ENCODE results near the gene SNRNP70.
A peak's percentile ranks its signal among the peaks of the same experiment; 100 is the strongest.
"Not testable (repeated sequence)": the region's sequence is repeated elsewhere in the genome, so short reads cannot be mapped to it uniquely, and the experiment has no call there.

The SNRNP70 gene

DNA sequence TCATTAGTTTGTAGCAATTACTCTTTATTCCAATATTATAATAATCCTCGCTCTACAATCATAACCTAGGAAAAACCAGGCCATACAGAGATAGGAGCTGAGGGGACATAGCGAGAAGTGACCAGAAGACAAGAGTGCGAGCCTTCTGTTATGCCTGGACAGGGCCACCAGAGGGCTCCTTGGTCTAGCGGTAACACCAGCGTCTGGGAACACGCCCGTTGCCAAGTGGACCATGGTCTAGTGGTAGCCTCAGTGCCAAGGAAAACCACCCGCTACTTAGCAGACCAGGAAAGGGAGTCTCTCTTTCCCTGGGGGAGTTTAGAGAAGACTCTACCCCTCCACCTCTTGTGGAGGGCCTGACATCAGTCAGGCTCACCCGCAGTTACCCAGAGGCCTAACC is 10.4 kb upstream of the SNRNP70 start:
- H3K9me3 ChIP-seq; H3K27ac ChIP-seq; intact Hi-C loops (cut with DNase I; ENCODE audit: low total_unique reads); H3K36me3 ChIP-seq; H3K4me3 ChIP-seq: not testable (repeated sequence)
- TF ChIP-seq, protein P1, sequence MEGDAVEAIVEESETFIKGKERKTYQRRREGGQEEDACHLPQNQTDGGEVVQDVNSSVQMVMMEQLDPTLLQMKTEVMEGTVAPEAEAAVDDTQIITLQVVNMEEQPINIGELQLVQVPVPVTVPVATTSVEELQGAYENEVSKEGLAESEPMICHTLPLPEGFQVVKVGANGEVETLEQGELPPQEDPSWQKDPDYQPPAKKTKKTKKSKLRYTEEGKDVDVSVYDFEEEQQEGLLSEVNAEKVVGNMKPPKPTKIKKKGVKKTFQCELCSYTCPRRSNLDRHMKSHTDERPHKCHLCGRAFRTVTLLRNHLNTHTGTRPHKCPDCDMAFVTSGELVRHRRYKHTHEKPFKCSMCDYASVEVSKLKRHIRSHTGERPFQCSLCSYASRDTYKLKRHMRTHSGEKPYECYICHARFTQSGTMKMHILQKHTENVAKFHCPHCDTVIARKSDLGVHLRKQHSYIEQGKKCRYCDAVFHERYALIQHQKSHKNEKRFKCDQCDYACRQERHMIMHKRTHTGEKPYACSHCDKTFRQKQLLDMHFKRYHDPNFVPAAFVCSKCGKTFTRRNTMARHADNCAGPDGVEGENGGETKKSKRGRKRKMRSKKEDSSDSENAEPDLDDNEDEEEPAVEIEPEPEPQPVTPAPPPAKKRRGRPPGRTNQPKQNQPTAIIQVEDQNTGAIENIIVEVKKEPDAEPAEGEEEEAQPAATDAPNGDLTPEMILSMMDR (IDR thresholded peaks at IDR 0.05) = peak; percentile 66 to 76
- H3K4me1 ChIP-seq = peaks cover 0 to 11% (median 6%) of the 10 kb centered on the region in 4 donors
- DNase-seq = peak; percentile 64 to 80
- peaks cover 3 to 47% of the 10 kb centered on the region in 2 donors for H3K27me3 ChIP-seq

DNA sequence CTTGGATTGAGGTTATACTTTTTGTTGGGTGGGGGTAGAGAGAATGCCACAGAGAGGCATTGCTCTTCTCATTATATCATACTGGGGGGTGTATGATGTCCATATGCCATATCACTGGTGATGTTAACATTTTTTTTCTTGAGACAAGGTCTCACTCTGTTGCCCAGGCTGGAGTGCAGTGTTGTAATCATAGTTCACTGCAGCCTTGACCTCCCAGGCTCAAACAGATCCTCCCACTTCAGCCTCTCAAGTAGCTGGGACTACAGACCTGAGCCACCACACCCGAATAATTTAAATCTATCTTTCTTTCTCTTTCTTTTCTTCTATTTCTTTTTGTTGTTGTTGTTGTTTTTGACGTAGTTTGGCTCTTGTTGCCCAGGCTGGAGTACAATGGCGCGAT is 4.9 kb upstream of the SNRNP70 start:
- TF ChIP-seq, protein P1 (IDR thresholded peaks at IDR 0.05) = no peak
- H3K9me3 ChIP-seq = no peaks in the 10 kb centered on the region
- H3K27ac ChIP-seq = no peak overlapping the region
- H3K27me3 ChIP-seq = no peaks in the 10 kb centered on the region
- no peak for DNase-seq
- intact Hi-C loops (cut with DNase I; ENCODE audit: low total_unique reads) = no loop called here
- no peaks in the 10 kb centered on the region for H3K36me3 ChIP-seq
- peaks cover 0 to 5% (median 2%) of the 10 kb centered on the region in 4 donors for H3K4me1 ChIP-seq
- H3K4me3 ChIP-seq = no peak overlapping the region

DNA sequence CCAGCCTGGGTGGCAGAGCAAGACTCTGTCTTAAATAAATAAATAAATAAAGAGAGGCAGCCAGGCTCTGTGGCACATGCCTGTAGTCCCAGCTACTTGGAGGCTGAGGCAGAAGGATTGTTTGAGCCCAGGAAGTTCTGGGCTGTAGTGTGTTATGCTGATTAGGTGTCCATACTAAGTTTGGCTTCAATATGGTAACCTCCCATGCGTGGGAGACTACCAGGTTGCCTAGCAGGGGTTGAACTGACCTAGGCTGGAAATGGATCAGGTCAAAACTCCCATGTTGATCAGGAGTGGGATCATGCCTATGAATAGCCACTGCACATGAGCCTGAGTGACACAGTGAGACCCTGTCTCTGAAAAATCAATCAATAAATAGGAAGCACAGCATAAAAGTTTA is 4.0 kb upstream of the SNRNP70 start:
- Histone ChIP-seq H3K4me1 (peaks cover under 1 to 10% (median 5%) of the 10 kb centered on the region in 4 donors), H3K27ac (no peak overlapping the region), H3K9me3 (no peaks in the 10 kb centered on the region), H3K27me3 (no peaks in the 10 kb centered on the region), H3K36me3 (no peaks in the 10 kb centered on the region), H3K4me3 (no peak overlapping the region)
- intact Hi-C loops (cut with DNase I; ENCODE audit: low total_unique reads) = no loop called here
- no peak for DNase-seq
- TF ChIP-seq, protein P1 (IDR thresholded peaks at IDR 0.05) = no peak

DNA sequence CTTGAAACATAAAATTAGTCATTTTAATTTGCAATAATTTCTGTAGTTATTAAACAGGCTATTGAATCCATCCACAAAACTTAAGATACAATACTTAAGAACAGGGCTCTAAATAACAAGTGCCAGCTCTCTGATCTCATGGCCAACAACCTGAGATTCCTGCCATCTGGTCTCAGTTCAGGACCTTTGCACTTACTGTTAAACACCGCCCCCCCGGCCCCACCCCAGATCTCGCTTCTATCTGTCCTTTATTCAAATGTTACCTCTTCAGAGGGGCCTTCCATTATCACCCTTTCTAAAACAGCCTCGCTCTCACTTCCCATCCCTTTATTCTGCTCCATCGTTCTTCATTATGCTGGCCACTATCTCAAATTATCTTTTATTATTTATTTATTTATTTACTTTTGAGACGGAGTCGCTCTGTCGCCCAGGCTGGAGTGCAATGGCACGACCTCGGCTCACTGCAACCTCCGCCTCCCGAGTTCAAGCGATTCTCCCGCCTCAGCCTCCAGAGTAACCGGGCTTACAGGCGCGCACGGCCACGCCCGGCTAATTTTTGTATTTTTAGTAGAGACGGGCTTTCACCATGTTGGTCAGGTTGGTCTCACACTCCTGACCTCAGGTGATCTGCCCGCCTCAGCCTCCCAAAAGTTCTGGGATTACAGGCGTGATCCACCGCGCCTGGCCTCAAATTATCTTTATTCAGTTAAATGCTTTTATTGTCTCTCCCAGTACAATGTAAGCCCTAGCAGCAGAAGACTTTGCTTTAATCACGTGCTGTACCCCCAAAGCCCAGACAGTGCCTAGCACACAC is 838 bp upstream of the SNRNP70 start:
- intact Hi-C loops (cut with DNase I; ENCODE audit: low total_unique reads) = no loop called here
- H3K4me3 ChIP-seq = peak overlapping the region; percentile 89 to 97
- DNase-seq = no peak

DNA sequence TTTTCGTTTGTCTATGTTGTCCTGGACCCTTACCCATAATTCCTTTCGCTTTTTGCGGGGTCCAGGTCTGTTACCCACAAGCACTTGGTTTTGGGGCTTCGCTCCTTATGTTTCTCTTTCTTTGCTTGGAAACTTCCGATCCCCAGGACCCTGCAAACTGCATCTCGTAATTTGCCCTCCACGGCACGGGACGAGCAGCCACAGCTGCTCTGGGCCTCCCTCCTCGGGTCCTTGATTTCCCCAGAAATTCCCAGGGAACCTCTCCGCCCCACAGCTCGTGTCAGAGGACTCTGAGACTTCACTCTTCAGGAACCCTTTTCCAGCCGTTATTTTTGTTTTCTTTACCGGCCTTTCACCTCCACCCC is 599 bp downstream of the SNRNP70 start:
- Histone ChIP-seq H3K36me3 (peaks cover 14 to 33% (median 17%) of the 10 kb centered on the region in 3 donors), H3K27ac (peak overlapping the region; percentile 87 to 92), H3K4me1 (peaks cover 5 to 34% (median 25%) of the 10 kb centered on the region in 4 donors), H3K27me3 (no peaks in the 10 kb centered on the region), H3K9me3 (no peaks in the 10 kb centered on the region), H3K4me3 (peak overlapping the region; percentile 89 to 97)
- DNase-seq = no peak
- intact Hi-C loops (cut with DNase I; ENCODE audit: low total_unique reads) = no loop called here
- TF ChIP-seq, protein P1 (IDR thresholded peaks at IDR 0.05) = no peak

More for the DNA sequence above, 838 bp upstream of the SNRNP70 start:
- peaks cover 5 to 34% (median 25%) of the 10 kb centered on the region in 4 donors for H3K4me1 ChIP-seq
- no peaks in the 10 kb centered on the region for H3K9me3 ChIP-seq
- peak overlapping the region; percentile 87 to 92 for H3K27ac ChIP-seq
- H3K27me3 ChIP-seq = no peaks in the 10 kb centered on the region
- TF ChIP-seq, protein P1 (IDR thresholded peaks at IDR 0.05) = no peak
- H3K36me3 ChIP-seq = peaks cover 0 to 20% (median 6%) of the 10 kb centered on the region in 3 donors
